DMS 273 treated with DMSO at 0.1 percent for 48 hours (cell line): ENCODE results near the gene BCAS3.

Source experiments
- DNase-seq: peaks from one replicate; lab custom pipeline; 2025; lab: John Stamatoyannopoulos, UW

Gene BCAS3

DNA sequence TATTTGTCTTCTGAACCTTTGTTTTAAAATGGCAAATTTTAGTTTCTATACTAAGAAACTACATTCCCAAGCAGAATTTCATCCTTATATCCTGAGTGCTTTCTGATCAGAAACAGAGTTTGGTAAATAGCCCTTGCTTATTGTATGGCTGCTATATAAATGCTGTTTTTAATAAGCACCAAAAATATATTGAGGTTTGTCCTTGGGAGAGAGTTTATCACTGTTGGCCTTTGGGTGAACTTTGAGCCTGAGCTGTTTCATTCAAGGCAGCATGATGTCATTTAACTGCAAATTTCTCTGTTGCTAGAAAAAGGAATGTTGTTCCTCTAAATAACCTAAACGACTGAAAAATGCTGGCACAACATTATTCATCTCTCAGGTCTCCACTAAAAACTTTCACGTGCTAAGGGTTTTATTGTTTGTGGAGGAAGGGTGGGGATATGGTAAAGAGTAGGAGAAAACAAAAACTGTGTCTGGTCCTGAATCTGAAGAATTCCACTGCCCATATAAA is 387.7 kb downstream of the BCAS3 start:
- DNase-seq = no peak

DNA sequence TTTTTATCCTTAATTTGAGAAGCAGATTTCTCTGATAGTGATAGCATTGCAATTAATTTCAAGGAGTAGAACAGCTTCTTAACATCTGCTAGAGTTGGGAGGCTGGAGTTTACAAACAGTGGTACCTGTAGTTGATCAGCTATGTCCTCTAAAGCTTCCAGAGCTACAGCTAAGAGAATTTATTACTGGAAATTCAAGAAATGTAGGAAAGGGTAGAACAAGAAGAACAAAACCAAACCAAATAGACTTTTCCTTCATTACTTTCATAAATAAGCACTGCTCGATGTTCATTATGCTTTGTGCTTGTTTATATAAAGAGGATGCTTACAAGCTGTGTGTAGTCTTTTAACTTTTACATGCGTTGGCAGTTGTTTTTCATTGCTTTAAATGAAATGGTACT is 388.4 kb downstream of the BCAS3 start:
- DNase-seq = no peak

DNA sequence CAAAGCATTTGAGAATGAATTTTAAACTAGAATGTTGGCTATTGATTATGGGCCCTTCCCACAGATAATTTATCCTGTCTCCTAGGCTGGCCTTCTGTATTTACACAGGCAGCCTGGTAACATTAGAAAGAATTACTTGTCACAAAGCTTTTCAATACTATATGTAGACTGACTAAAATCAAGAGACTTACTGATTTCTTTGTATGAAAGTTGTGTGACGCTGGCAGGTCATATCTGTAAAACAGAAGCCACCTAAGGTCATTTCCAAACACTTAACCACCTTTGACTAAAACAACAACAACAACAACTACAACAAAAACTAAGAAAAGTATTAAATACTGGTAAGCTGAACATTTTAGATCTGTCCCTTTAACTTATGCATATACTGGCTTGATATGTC is 393.0 kb downstream of the BCAS3 start:
- DNase-seq = no peak

DNA sequence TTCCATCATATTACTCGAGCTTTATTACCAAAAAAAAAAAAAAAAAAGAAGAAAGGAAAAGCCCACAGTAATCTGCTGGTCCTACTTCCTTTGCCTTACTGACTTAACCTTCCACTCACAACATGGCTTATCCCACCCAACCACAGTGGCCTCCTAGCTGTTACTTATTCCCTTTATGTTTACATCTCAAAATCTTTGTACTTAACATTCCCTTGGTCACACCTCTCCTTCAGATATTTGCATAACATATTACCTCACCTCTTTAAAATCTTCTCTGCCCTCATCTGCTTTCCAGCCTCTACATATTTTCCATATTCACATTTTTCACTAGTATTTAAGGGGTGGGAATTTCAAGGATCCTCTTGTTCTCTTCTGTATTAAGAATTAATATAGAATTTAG is 395.0 kb downstream of the BCAS3 start:
- no peak for DNase-seq

DNA sequence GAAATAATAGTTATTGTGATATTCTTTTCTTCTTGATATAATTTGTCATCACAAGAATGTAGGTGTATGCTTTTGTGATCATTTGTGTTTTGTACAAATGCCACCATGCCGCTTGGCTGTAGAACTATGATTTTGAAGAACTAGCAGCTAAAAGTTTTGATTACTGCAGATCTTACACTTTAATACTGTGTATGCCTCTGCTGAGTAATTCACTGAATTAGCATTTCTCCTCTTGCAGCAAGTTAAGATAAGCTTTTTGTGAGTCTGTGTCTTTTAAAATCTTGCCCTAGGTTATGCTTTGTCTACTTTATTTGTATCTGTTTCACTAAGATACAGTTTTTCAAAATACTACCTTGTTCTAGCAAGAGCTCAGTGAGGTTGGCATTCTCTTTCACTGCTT is 395.5 kb downstream of the BCAS3 start:
- DNase-seq = no peak

DNA sequence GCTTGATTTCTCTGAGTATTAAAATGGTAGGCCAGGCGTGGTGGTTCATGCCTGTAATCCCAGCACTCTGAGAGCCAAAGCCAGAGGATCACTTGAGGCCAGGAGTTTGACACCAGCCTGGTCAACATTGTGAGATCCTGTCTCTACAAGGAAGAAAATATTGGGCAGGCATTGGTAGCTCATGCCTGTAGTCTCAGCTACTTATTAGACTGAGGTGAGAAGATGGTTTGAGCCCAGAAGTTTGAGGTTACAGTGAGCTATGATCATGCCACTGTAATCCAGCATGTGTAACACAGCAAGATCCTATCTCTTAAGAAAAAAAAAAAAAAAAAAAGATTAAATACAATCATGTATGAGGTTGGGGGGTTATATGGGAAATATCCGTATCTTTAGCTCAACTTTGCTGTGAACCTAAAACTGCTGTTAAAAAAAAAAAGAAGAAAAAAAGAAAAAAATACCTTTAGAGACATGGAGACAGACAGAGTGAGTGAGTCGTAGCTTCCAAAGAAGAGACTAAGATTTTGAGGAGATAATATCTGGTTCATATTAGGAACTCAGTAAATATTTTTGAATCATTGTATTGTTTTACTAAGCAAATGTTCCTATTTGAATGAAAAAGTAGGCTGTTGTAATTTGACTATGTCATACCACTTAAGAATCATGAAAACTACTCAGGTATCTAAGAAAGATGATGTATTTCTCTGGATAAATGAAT is 396.3 kb downstream of the BCAS3 start:
- no peak for DNase-seq

DNA sequence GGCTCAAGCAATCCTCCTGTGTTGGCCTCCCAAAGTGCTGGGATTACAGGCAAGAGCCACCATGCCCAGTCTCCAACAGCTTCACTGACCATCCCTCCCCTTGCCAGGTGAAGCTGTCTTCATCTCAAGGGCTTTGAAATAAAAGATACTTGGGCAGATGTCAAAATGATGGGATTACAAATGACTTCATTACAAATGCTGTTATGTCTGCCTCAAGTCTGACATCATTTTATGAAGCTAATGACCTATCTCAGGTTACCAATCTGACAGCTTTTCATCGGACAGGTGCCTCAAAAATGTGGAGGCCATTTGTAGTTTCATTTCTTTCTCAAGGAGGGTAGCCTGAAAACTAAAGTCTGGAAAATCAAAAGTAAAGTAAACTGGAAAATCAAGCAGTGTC is 398.3 kb downstream of the BCAS3 start:
- DNase-seq = no peak

DNA sequence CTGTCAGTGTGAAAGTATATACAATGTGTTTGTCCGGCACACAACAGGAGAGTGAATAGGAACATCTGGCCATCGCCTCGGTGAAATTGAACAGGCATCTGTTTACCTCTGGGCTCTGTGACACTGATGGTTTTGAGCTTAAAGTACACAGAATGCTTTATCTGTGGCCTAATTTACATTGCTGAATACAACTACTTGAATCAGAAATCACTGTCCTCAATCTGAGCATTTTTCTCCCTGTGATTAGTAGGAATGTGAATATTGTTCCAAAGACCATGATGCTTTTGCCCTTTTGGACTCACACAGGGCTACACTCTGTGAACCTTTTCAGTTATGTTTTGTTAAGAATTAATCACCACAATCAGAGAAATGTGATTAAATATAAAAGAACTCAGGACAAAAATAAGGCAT is 399.0 kb downstream of the BCAS3 start:
- no peak for DNase-seq

DNA sequence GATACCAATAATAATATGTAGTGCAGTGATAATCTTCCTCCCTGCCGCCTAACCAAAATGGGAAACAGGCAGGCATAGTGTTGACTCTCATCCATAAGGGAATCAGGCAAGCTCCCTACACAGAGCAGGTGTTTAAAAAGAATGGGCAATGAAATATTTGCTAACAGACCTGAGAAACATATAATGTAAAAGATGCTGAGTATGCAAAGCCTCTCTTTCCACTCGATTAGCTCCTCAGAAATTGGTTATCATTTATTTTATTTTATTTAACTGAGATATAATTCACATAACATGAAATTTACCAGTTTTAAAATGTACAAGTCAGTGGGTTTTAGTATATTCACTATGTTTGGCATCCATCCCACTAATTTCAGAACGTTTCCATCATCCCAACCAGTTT is 404.3 kb downstream of the BCAS3 start:
- no peak for DNase-seq

DNA sequence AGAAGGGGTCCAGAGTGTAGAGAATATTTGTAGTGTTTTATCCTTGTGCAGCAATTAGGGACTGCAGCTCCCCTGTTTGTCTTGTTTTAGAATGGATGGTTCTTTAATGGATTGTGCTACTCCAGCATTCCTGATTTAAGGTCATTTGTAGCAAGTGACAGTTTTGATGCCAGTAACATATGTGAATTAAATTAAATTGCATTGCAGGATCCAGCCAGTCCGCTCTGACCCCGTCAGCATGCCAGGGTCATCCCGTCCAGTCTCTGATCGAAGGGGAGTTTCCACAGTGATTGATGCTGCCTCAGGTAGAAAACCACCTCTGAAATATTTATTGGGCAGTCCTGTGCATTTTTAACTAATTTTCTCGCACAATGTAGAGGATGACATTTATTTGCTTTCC is 406.6 kb downstream of the BCAS3 start:
- DNase-seq = no peak

DNA sequence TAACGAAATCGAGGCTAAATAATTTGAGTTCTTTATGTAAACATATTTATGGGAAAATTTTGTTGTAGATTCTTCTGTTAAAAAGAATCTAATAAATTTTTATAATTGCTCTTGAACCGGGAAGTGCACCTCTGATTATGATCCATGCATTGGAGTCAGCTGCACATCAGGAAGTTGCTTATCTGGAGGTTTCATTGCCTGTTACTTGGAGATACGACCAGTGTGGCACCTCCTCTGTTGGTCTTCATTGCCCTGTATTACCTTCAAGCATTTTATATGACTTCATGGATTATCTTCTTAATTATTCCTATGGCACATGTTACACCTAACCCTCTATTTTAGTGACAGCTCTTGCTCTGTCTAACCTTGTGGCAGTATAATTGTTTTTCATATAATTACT is 409.4 kb downstream of the BCAS3 start:
- no peak for DNase-seq

DNA sequence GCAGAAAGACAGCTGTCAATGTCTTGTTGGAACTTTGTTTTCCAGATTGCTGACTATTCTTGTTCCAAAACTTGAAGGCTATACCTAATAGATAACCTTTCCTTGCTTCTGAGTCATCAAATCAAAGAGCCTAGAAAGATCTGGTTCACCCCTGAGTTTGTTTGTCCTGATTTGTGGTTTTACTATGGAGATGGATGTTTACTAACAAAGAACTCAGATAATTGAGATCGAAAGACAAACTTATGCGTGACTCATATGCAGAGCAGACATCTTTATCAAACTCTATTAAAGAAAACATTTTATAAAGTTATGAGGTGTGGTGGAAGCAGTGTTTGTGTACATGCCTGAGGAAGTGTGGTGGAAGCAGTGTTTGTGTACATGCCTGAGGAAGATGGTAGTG is 410.9 kb downstream of the BCAS3 start:
- DNase-seq = no peak

DNA sequence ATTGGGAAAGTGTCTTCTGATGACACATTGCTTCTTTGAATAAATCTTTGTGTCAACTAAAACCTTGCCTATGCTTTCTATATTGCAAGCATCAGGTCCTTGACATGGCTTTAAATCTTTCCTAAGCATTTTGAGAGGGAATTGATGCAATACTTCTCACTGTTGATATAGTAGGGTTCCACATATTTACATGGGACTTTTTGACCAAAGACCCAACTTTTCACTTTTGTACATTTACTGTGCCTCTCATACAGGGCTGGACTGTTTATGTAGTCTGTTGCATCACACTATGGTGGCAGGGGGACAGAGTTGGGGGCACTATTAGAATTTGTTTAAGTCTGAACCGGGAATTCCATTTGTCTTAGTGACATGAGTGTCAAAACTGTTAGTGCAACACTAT is 413.4 kb downstream of the BCAS3 start:
- DNase-seq = no peak

DNA sequence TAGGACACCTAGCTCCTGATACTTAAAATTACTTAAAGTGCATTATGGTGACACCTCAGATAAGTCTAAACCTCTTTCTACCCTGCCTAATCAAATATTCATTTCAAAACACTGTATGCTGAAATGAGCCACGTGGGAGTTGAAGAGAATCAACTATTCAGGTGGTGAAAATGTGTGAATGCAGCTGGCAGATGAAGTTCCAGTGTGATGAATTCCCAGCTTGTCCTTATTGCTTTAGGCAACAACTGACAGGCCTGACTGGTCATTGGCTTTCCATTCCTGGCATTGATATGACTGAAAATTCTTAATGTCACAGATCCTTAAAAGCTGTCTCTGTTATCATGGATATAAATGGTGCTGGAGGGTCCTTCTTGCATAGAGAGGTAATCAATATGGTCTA is 420.1 kb downstream of the BCAS3 start:
- DNase-seq = no peak

DNA sequence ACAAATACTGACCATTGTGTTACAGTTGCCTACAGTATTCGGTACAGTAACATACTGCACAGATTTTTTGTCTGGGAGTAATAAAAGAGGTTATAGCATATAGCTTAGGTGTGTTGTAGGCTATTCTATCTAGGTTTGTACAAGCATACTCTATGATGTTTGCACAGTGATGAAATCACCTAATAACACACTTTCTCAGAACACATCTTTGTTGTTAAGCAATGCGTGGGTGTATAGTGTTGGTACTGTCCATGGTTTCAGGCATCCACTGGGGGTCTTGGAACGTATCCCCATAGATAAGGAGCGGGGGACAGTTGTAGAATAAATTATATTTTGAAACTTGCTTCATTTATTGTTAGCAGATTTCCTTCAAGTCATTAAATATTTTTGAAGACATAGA is 428.7 kb downstream of the BCAS3 start:
- DNase-seq = no peak

DNA sequence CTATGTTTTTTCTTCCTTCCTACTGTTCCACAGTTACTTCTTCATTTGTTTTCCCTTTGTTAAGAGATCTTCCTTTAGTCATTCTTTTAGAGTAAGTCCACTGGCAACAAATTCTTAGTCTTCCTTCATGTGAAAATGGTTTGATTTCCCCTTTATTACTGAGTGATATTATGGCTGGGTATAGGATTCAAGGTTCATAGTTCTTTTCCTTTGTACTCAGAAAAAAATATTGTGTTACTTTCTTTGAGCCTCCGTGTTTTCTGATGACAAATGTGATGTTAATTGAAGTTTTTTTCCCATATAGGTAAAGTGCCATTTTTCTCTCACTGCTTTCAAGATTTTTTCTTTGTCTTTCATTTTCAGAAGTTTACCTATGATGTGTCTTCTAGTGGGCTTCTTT is 438.9 kb downstream of the BCAS3 start:
- DNase-seq = no peak

DNA sequence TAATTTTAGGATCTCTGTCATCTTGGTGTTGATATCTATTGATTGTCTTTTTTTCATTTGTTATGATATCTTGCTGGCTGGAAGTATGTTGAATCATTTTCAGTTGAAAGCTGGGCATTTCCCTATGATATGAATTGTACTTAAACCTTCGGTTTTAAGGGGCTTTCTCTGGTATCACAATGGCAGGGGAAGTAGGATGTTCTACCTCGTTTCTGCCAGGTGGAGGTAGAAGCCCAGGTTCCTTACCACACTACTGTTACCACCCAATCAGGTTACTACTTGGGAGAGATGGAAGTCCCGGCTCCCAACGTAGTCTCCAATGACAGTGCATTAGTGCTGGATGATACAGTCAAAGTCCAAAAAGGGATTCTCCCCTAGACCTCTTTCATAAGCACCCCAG is 440.3 kb downstream of the BCAS3 start:
- DNase-seq = no peak

DNA sequence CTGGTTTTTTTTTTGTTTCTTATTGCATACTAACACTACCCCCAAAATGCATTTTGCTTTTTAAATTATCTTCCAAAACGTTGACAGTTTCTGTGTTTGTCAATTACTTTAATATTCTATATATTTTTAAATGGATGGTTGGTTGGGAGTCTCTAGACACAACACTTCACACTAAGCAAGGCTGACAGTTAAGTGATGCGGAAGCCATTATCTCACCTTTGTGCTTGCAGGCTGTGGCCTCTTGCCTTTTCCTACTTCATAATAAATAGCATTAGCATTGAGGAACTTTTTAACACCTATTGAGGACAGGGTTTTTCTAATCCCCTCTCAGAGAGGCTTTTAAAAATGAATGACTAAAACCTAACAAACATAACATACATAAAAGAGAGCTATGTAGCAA is 441.2 kb downstream of the BCAS3 start:
- no peak for DNase-seq

DNA sequence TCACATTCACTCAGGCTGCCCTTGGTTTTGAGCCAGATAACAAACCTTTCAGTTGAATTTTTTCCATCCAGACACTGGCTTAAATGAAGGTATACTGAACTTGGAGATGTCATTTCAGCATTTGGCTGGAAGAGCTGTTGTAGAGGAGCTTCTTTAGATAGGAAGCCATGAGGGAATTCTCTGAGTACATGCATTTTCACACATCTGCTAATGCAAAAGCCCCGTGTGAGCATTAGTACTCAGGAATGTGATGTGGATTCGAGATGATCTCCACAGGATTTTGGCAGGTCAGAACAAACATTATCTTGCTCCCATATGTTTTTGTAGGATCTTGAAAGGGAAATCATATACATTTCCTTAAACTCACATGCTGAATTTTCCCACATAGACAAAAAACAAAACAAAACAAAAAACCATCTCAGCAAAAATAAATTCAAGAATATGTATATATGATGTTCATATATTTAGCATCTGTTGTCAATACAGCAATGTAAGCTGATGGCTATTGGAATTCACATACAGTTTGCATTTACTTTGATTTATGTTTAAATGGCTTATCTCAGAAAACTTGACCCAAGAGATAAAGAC is 444.8 kb downstream of the BCAS3 start:
- DNase-seq = no peak

DNA sequence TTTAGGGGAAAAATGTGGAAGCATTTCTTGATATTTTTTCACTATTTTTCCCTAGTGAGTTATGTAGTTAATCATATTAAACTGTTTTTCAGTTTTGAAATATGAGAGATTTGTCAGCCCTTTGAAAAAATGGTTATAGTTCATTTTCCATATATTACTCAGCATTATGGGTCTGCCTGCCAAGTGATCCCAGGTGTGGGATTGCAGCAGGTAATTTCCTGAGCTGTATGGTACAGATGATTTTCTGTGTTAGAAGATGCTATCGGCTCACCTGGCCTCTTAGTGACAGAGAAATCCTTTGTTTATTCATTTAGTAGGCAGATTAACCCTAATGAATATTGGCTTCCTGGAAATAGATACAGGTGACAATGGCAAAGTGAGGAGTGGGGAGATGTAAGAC is 446.9 kb downstream of the BCAS3 start:
- DNase-seq = no peak

DNA sequence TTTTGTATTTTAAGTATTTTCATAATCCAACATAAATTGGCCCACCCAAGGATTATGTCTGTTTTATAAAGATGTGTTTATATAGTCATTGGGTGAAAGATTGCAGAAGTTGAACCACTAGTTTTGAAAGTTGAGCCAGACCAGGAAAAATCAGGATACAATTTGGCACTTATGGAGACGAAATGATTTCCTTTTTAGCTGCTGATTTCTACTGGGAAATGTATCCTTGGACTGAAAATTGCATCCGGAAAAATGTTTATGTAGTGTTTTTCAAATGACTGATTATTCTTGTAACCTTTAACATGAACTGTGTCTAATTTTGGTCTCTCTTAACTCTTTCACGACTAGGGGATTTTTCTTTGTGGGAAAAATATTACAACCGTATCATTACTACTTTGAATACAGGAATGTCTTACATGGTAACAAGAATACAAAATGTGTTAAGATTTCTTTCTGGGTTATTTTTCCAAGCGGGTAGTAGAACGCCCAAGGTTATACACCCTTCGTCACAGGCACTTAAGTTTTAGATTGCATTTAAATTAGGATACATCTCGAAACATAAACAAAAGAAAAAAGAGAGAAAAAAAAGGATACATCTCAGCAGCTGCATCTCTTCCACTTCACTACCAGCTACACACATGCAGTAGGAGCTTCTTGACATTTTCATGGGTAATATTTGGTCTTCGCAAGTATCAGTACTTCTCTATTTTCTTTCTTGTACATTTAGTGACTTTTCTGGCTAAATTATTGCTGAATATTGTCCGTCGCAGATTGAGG is 449.0 kb downstream of the BCAS3 start:
- no peak for DNase-seq

DNA sequence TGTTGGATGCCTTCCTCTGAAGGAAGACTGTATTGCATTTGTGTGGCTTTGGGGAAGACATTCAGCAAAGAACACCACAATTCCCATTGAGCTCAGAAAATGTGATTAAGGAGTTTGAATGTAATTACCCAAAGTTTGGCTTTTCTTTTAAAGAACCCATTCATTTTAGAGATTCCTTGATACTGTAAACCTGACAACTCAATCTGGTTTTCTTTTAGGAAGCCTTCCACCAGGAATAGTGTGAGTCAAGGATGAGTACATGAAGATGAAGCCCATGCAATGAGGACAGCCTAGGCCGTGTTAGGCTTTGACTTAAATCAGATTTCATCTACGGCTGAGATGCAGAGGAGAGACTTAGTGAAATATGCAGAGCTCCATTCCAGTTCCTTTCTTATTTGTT is 450.3 kb downstream of the BCAS3 start:
- no peak for DNase-seq

DNA sequence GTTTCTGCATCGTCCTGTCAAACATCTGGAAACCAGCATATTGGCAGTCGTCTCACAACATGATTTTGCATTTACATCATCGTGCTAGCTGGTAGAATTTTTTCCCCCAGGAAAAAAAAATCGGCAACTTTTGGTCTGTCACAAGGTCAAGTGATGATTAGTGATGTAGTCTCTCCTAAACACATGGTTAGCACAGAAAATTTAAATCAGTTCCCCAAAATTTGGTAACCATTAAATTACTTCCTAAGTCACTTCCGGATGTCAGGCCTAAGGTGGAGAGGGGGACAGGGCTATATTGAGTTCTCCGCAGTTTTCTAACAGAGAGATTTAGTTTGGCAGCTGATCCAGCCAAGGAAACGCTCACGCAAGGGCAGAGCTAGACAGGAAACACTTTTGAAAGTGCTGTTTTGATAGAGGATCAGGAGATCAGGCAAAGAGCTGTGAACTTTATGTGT is 451.0 kb downstream of the BCAS3 start:
- DNase-seq = no peak
